GM23248 (cell line): Measurements from ENCODE around the gene ZBTB16. TPM values are rescaled to one million over a fixed set of nuclear protein-coding genes. Genes with fewer than 3 reads are reported as not detected.

ENCODE experiments used
- DNase-seq: peaks from one replicate; pipeline ENCODE4 v3.0.0-alpha.2; 2015
- H2AFZ ChIP-seq: fragments of 200-600 bp; sonication (generic); 2 replicates; pipeline ENCODE4 v1.6.1; 2016; ENCODE audit warnings: antibody characterized with exemption
- H3F3A ChIP-seq: fragments of 200-600 bp; sonication (generic); 2 replicates; pipeline ENCODE4 v1.6.1; 2016; ENCODE audit warnings: mild to moderate bottlenecking, antibody characterized with exemption, mixed run types; ENCODE audit not compliant: insufficient read depth
- H3K27ac ChIP-seq: fragments of 200-600 bp; sonication (generic); 2 replicates; pipeline ENCODE4 v1.5.1; 2016; ENCODE audit warnings: mild to moderate bottlenecking
- H3K27me3 ChIP-seq: fragments of 200-600 bp; sonication (generic); replicated peaks from 2 replicates; pipeline ENCODE4 v1.6.1; 2016; ENCODE audit warnings: mild to moderate bottlenecking; ENCODE audit not compliant: insufficient read depth
- H3K36me3 ChIP-seq: fragments of 200-600 bp; sonication (generic); 2 replicates; pipeline ENCODE4 v1.6.1; 2016; ENCODE audit warnings: low read depth, mild to moderate bottlenecking
- H3K4me1 ChIP-seq: fragments of 200-600 bp; sonication (generic); 2 replicates; pipeline ENCODE4 v1.6.1; 2016; ENCODE audit warnings: mild to moderate bottlenecking; ENCODE audit not compliant: insufficient read depth
- H3K4me2 ChIP-seq: fragments of 200-600 bp; sonication (generic); one replicate; pipeline ENCODE4 v1.6.1; 2016; ENCODE audit warnings: mild to moderate bottlenecking; ENCODE audit not compliant: unreplicated experiment
- H3K4me3 ChIP-seq: fragments of 200-600 bp; sonication (generic); 2 replicates; pipeline ENCODE4 v1.5.1; 2016; ENCODE audit warnings: mild to moderate bottlenecking
- H3K79me2 ChIP-seq: fragments of 200-600 bp; sonication (generic); 2 replicates; pipeline ENCODE4 v1.6.1; 2016; ENCODE audit warnings: mild to moderate bottlenecking; ENCODE audit not compliant: insufficient read depth
- H3K9ac ChIP-seq: fragments of 200-600 bp; sonication (generic); 2 replicates; pipeline ENCODE4 v1.6.1; 2016; ENCODE audit warnings: mild to moderate bottlenecking
- H3K9me2 ChIP-seq: fragments of 200-600 bp; sonication (generic); 2 replicates; pipeline ENCODE4 v1.6.1; 2016; ENCODE audit warnings: mixed run types, mild to moderate bottlenecking, moderate library complexity; ENCODE audit not compliant: insufficient read depth
- H3K9me3 ChIP-seq: fragments of 200-600 bp; sonication (generic); one replicate; pipeline ENCODE4 v1.6.1; 2017; ENCODE audit warnings: low read depth
- H4K20me1 ChIP-seq: fragments of 200-600 bp; sonication (generic); 2 replicates; pipeline ENCODE4 v1.6.0; 2016; ENCODE audit not compliant: insufficient read depth
- EZH2 ChIP-seq: fragments of 200-600 bp; sonication (generic); IDR thresholded peaks from 2 replicates; pipeline ENCODE4 v1.6.1; 2018; ENCODE audit warnings: antibody characterized with exemption, mild to moderate bottlenecking; ENCODE audit not compliant: insufficient read depth, poor library complexity, severe bottlenecking
- EZH2phosphoT487 ChIP-seq: fragments of 200-600 bp; sonication (generic); IDR thresholded peaks from 2 replicates; pipeline ENCODE4 v1.6.1; 2018; ENCODE audit warnings: antibody characterized with exemption, moderate library complexity, mild to moderate bottlenecking, low read depth; ENCODE audit not compliant: insufficient read depth
- WGBS, 2 experiments: methylation state at CpG; one replicate each; pipeline ENCODE4 v1.1.6; 2015 to 2017; ENCODE audit warnings: low lambda C conversion rate in 2 of 2, low coverage in 1 of 2; ENCODE audit errors: missing lambda C conversion rate in 2 of 2; 5-methylcytosine and 5-hydroxymethylcytosine counted together
- in situ Hi-C: fragments of 300-500 bp; cut with MboI; formaldehyde crosslinking; loops from 2 replicates; pipeline ENCODE4 v1.15.0; 2020
- polyA plus RNA-seq: library from polyadenylated mRNA; unstranded; fragments of >200 nt; fragmentation: Nextera tagmentation; extraction: Ambion mirVana; gene quantifications from 2 replicates; pipeline ENCODE4 v1.2.1, GENCODE V29; 2016
- total RNA-seq: library from RNA; depleted of rRNA; stranded (reverse); fragments of >200 nt; shearing (Covaris generic); gene quantifications from 2 replicates; pipeline ENCODE4 v1.2.3, GENCODE V29; 2014

ZBTB16 gene
- total and polyA plus RNA-seq, 2 experiments from 2014 or later = not detected

DNA sequence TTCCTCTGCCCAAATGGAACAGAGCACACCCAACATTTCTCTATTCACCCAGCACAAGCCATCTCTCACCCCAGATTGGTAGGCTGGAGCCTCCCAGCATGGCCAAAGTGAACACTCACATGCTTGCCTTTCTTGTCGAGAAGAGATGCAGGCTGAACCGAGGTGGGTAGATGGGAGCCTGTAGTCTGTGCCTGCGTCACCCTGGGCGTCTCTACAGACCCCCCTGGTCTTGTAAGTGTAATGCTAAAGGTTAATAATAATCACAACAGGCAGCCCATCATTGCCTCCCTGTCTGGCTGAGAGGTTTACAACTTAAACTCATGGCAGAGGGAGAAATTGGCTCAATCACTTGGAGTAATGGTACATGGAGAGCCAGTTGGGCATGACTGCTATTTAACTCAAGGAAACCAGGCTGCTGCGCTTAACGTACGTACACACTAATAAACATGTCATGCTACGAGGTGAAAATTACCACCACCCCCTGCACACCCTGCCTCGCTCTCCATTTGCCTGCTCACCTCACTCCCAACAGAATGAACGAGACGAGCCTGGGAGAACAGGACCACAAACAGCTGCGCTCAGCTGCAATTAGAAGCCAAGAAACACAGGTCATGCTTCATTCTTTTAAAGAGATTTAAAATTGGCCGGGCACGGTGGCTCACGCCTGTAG, 9.1 kb upstream of the ZBTB16 start:
- Histone ChIP-seq H3F3A (no peaks in the 10 kb centered on the region; the same call in 1 of the 2 replicates), H3K79me2 (no peaks in the 10 kb centered on the region), H3K27me3 (peaks cover 33% of the 10 kb centered on the region), H2AFZ (no peak overlapping the region), H3K36me3 (no peaks in the 10 kb centered on the region), H3K4me2 (no peak overlapping the region), H3K27ac (no peak overlapping the region), H3K9me2 (no peaks in the 10 kb centered on the region), H3K9ac (no peak overlapping the region), H3K4me1 (no peaks in the 10 kb centered on the region), H3K9me3 (no peaks in the 10 kb centered on the region), H4K20me1 (no peaks in the 10 kb centered on the region), H3K4me3 (no peak overlapping the region)
- no peak for DNase-seq
- in situ Hi-C loops = no loop called here
- 58 to 64% methylated on average over 15 of the region's 15 CpGs for WGBS, 2 experiments
- TF ChIP-seq EZH2 = no peak

DNA sequence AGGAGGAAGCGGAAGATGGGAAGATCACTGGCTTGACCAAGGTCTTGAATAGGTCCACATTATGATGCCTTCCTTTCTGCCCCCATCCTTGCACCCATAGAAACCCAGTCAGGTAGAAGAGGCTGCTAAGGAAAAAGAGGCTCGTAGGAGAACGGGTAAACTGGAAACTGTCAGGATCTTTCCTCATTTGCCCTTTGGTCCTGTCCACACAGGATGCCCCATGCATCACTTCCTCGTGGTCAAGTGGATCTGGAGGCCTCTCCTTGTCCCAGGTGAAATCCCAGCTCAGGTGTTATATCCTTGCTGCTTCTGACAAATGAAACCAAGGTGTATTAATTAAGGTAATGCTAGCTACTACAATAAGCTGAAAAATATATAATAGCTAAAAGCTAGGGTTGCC, 8.0 kb upstream of the ZBTB16 start:
- H3K79me2 ChIP-seq = no peaks in the 10 kb centered on the region
- no peak overlapping the region for H3K9ac ChIP-seq
- no peaks in the 10 kb centered on the region for H3K9me2 ChIP-seq
- no peaks in the 10 kb centered on the region; the same call in 1 of the 2 replicates for H3F3A ChIP-seq
- no peak for DNase-seq
- no peak overlapping the region for H3K27ac ChIP-seq
- peaks cover 26% of the 10 kb centered on the region for H3K27me3 ChIP-seq
- H3K4me3 ChIP-seq = no peak overlapping the region
- H4K20me1 ChIP-seq = no peaks in the 10 kb centered on the region
- no peak overlapping the region for H2AFZ ChIP-seq
- no peaks in the 10 kb centered on the region for H3K9me3 ChIP-seq
- in situ Hi-C loops = no loop called here
- 77 to 80% methylated on average over 4 of the region's 4 CpGs for WGBS, 2 experiments
- H3K4me2 ChIP-seq = no peak overlapping the region
- TF ChIP-seq EZH2 (no peak), EZH2phosphoT487 (no peak)
- H3K36me3 ChIP-seq = no peaks in the 10 kb centered on the region
- no peaks in the 10 kb centered on the region for H3K4me1 ChIP-seq

- Histone ChIP-seq H3K4me2 (no peak overlapping the region), H3K36me3 (no peaks in the 10 kb centered on the region), H3K4me3 (no peak overlapping the region), H3K79me2 (no peaks in the 10 kb centered on the region), H3K9ac (no peak overlapping the region), H3K4me1 (no peaks in the 10 kb centered on the region), H4K20me1 (no peaks in the 10 kb centered on the region), H3K27me3 (peaks cover 27% of the 10 kb centered on the region), H3F3A (no peaks in the 10 kb centered on the region; the same call in 1 of the 2 replicates), H2AFZ (no peak overlapping the region), H3K27ac (no peak overlapping the region), H3K9me2 (no peaks in the 10 kb centered on the region), H3K9me3 (no peaks in the 10 kb centered on the region)
- 57 to 75% methylated on average over 5 of the region's 5 CpGs for WGBS, 2 experiments
- in situ Hi-C loops = no loop called here
- DNase-seq = no peak
- no peak for TF ChIP-seq EZH2
- no peak for TF ChIP-seq EZH2phosphoT487
These were observed 7.4 kb upstream of the ZBTB16 start for GRCh38 chr11:114052160-114052559.

DNA sequence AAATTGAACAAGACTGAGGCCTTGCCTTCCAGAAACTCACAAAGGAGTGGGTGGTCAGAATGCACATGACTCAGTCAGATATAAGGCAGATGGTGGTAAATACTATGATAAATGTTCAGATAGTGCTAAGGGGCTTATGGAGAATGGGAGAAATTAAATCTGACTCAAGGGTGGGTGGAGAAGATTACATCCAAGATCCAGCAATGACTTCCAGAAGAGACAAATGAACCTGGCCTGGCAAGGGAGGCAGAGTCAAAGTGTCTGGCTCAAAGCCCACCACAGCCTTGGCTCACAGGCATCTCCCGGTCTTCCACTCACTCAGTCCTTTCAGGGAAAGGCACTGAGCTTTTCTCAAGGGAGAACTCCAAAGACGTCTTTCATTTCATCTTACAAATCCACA, 6.1 kb upstream of the ZBTB16 start:
- in situ Hi-C loops = no loop called here
- Histone ChIP-seq H3K4me2 (no peak overlapping the region), H3K4me3 (no peak overlapping the region), H2AFZ (no peak overlapping the region), H3K9me2 (no peaks in the 10 kb centered on the region), H3K27me3 (peaks cover 31% of the 10 kb centered on the region), H3K4me1 (no peaks in the 10 kb centered on the region), H4K20me1 (no peaks in the 10 kb centered on the region), H3F3A (no peaks in the 10 kb centered on the region; the same call in 1 of the 2 replicates), H3K9me3 (no peaks in the 10 kb centered on the region), H3K27ac (no peak overlapping the region), H3K9ac (no peak overlapping the region), H3K79me2 (no peaks in the 10 kb centered on the region), H3K36me3 (no peaks in the 10 kb centered on the region)
- no peak for DNase-seq
- no peak for TF ChIP-seq EZH2
- TF ChIP-seq EZH2phosphoT487 = no peak
- 85 to 86% methylated on average over 2 of the region's 2 CpGs for WGBS, 2 experiments

DNA sequence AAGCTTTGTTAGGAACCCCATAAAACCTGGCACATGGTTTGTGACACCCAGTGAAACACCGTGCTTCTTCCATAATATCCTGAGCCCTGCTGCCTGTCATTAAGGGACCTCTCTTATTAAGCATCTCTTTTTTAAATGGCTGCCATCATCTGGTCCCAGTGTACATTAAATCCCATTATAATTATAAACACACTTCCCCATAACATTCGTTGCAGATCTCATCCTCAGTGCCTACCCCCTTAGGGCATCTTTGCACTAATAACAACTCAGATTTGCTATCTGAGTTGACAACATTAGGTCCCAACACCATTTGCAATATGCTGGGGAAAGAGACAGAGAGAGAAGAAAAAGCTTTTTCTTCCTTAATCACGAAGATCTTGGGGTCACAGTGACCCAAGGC, 4.7 kb upstream of the ZBTB16 start:
- in situ Hi-C loops = no loop called here
- no peaks in the 10 kb centered on the region; the same call in 1 of the 2 replicates for H3F3A ChIP-seq

More for the DNA sequence above, 4.7 kb upstream of the ZBTB16 start:
- Histone ChIP-seq H3K27me3 (peaks cover 30% of the 10 kb centered on the region), H3K4me2 (no peak overlapping the region), H3K36me3 (no peaks in the 10 kb centered on the region), H3K79me2 (no peaks in the 10 kb centered on the region), H3K27ac (no peak overlapping the region), H3K4me3 (no peak overlapping the region), H2AFZ (no peak overlapping the region), H3K9ac (no peak overlapping the region), H3K4me1 (no peaks in the 10 kb centered on the region), H3K9me2 (no peaks in the 10 kb centered on the region), H4K20me1 (no peaks in the 10 kb centered on the region), H3K9me3 (no peaks in the 10 kb centered on the region)
- WGBS, 2 experiments = 57 to 63% methylated on average over 3 of the region's 3 CpGs
- no peak for DNase-seq
- no peak for TF ChIP-seq EZH2
